ENCODE data around the gene SMARCB1. TPM values are rescaled to one million over a fixed set of nuclear protein-coding genes. Genes with fewer than 3 reads are reported as not detected.

SMARCB1 gene
- total RNA-seq, 1 donor from 2014 or later: 22.1 TPM

GRCh38 chr22:23842599-23842998 is 55.8 kb downstream of the SMARCB1 start:
- no peaks in the 10 kb centered on the region for H3K9me3 ChIP-seq
- no peak overlapping the region for H3K27ac ChIP-seq
- no peak for TF ChIP-seq CTCF (IDR thresholded peaks at IDR 0.05)
- no peak for DNase-seq (ENCODE audit: low spot score in 2 of 2)
- no peak overlapping the region for H3K4me3 ChIP-seq
- no peaks in the 10 kb centered on the region for H3K36me3 ChIP-seq
- intact Hi-C loops (cut with DNase I): no loop called here
- no peaks in the 10 kb centered on the region for H3K27me3 ChIP-seq
- H3K4me1 ChIP-seq: peaks cover 19 to 22% of the 10 kb centered on the region in 2 donors

- peaks cover 8 to 10% of the 10 kb centered on the region in 2 donors for H3K4me1 ChIP-seq
- H3K27ac ChIP-seq: peak overlapping the region in 1 of 2 donors; percentile 48
- intact Hi-C loops (cut with DNase I): loop anchor here (5.0 kb wide), 1 partner anchor 302 kb away; no protein-coding TSS in a partner anchor
- no peaks in the 10 kb centered on the region for H3K27me3 ChIP-seq
- no peak for TF ChIP-seq CTCF (IDR thresholded peaks at IDR 0.05)
- no peak for DNase-seq (ENCODE audit: low spot score in 2 of 2)
- no peak overlapping the region for H3K4me3 ChIP-seq
- H3K36me3 ChIP-seq: no peaks in the 10 kb centered on the region
- no peaks in the 10 kb centered on the region for H3K9me3 ChIP-seq
These were observed 58.0 kb downstream of the SMARCB1 start for GRCh38 chr22:23844739-23845202.

- H3K4me1 ChIP-seq: peaks cover 7 to 10% of the 10 kb centered on the region in 2 donors
- peak overlapping the region; percentile 39 to 49 for H3K27ac ChIP-seq
These were observed 58.7 kb downstream of the SMARCB1 start for GRCh38 chr22:23845265-23846080.

GRCh38 chr22:23846081-23846469 is 59.3 kb downstream of the SMARCB1 start:
- Histone ChIP-seq H3K4me3 (no peak overlapping the region), H3K27ac (peak overlapping the region; percentile 39 to 49), H3K36me3 (no peaks in the 10 kb centered on the region), H3K4me1 (peaks cover 7 to 10% of the 10 kb centered on the region in 2 donors), H3K9me3 (no peaks in the 10 kb centered on the region), H3K27me3 (no peaks in the 10 kb centered on the region)
- DNase-seq (ENCODE audit: low spot score in 2 of 2): no peak
- no peak for TF ChIP-seq CTCF (IDR thresholded peaks at IDR 0.05)
- intact Hi-C loops (cut with DNase I): loop anchor here (5.0 kb wide), 1 partner anchor 304 kb away; no protein-coding TSS in a partner anchor

More at GRCh38 chr22:23845265-23846080, 58.7 kb downstream of the SMARCB1 start:
- intact Hi-C loops (cut with DNase I): loop anchor here (5.0 kb wide), 1 partner anchor 303 kb away; no protein-coding TSS in a partner anchor
- no peaks in the 10 kb centered on the region for H3K36me3 ChIP-seq
- no peak for DNase-seq (ENCODE audit: low spot score in 2 of 2)
- no peak for TF ChIP-seq CTCF (IDR thresholded peaks at IDR 0.05)
- no peaks in the 10 kb centered on the region for H3K9me3 ChIP-seq
- H3K27me3 ChIP-seq: no peaks in the 10 kb centered on the region
- H3K4me3 ChIP-seq: no peak overlapping the region

GRCh38 chr22:23847310-23847920 is 60.6 kb downstream of the SMARCB1 start:
- no peak for DNase-seq (ENCODE audit: low spot score in 2 of 2)
- no peak for TF ChIP-seq CTCF (IDR thresholded peaks at IDR 0.05)
- Histone ChIP-seq H3K36me3 (no peaks in the 10 kb centered on the region), H3K4me1 (peaks cover 7 to 10% of the 10 kb centered on the region in 2 donors), H3K27me3 (no peaks in the 10 kb centered on the region), H3K4me3 (no peak overlapping the region), H3K9me3 (no peaks in the 10 kb centered on the region), H3K27ac (no peak overlapping the region)
- intact Hi-C loops (cut with DNase I): loop anchor here (5.0 kb wide), 1 partner anchor 305 kb away; no protein-coding TSS in a partner anchor
